Endodermal cell (in vitro differentiated cells): ENCODE data around the gene OSTM1. TPM values are rescaled to one million over a fixed set of nuclear protein-coding genes. Genes with fewer than 3 reads are reported as not detected.

ENCODE experiments used
- DNase-seq: peaks from one replicate; pipeline ENCODE4 v3.0.0-alpha.2; 2017
- H3K27ac ChIP-seq: 2 replicates; pipeline ENCODE4 v1.5.1; 2013; ENCODE audit warnings: mild to moderate bottlenecking, low read depth, low read length, moderate library complexity
- H3K27me3 ChIP-seq: 2 replicates; pipeline ENCODE4 v1.6.1; 2013; ENCODE audit warnings: mild to moderate bottlenecking, low read length, moderate library complexity; ENCODE audit not compliant: insufficient read depth, control insufficient read depth, poor library complexity, severe bottlenecking
- H3K36me3 ChIP-seq: 2 replicates; pipeline ENCODE4 v1.7.0; 2013; ENCODE audit warnings: mild to moderate bottlenecking, low read length, moderate library complexity; ENCODE audit not compliant: control insufficient read depth, insufficient read depth
- H3K4me1 ChIP-seq: one replicate; pipeline ENCODE4 v1.7.0; 2013; ENCODE audit warnings: low read length; ENCODE audit not compliant: control insufficient read depth, insufficient read depth
- H3K4me3 ChIP-seq: 2 replicates; pipeline ENCODE4 v1.5.1; 2013; ENCODE audit warnings: mild to moderate bottlenecking, low read length, moderate library complexity
- H3K9ac ChIP-seq: 2 replicates; pipeline ENCODE4 v1.6.1; 2013; ENCODE audit warnings: mild to moderate bottlenecking, low read length, moderate library complexity; ENCODE audit not compliant: poor library complexity, severe bottlenecking; ENCODE audit errors: extremely low read depth
- H3K9me3 ChIP-seq: 2 replicates; pipeline ENCODE4 v1.6.1; 2013; ENCODE audit warnings: mild to moderate bottlenecking, low read length, moderate library complexity; ENCODE audit not compliant: control insufficient read depth
- H3K27ac Mint-ChIP-seq: 2 replicates; pipeline ENCODE4 v1.8.0; 2020; ENCODE audit warnings: mixed read lengths
- H3K27me3 Mint-ChIP-seq: 2 replicates; pipeline ENCODE4 v1.8.0; 2021; ENCODE audit warnings: mild to moderate bottlenecking, mixed read lengths; ENCODE audit not compliant: insufficient read depth
- H3K36me3 Mint-ChIP-seq: 2 replicates; pipeline ENCODE4 v1.8.0; 2020; ENCODE audit warnings: low read depth, mixed read lengths
- H3K4me1 Mint-ChIP-seq: 2 replicates; pipeline ENCODE4 v1.8.0; 2020; ENCODE audit warnings: mixed read lengths
- H3K4me3 Mint-ChIP-seq: 2 replicates; pipeline ENCODE4 v1.8.0; 2020; ENCODE audit warnings: mild to moderate bottlenecking, moderate library complexity, mixed read lengths
- H3K9me3 Mint-ChIP-seq: 2 replicates; pipeline ENCODE4 v1.8.0; 2020; ENCODE audit warnings: mild to moderate bottlenecking, mixed read lengths
- WGBS, 2 experiments: methylation state at CpG; one replicate each; pipeline versions ENCODE4 v1.1.5 to v1.1.7; 2013; ENCODE audit warnings: missing lambda C conversion rate in 2 of 2, mixed read lengths in 1 of 2; ENCODE audit not compliant: insufficient coverage in 1 of 2, insufficient read length in 1 of 2; 5-methylcytosine and 5-hydroxymethylcytosine counted together
- total RNA-seq, 2 donors: library from RNA; stranded (reverse); fragmentation: NEBNext Ultra II Directional in 1 of 2; extraction: Animal tissue kit (Norgen Biotek cat#: 25700) in 1 of 2; gene quantifications; 2 replicates in 1 of 2; 3 replicates in 1 of 2; pipeline ENCODE4 v1.2.1, GENCODE V29; 2021
- TF ChIP-seq, protein P1 (sequence below): fragments of 200-600 bp; sonication (generic); conservative IDR thresholded peaks from 2 replicates; pipeline ENCODE4 v1.5.0; 2021; ENCODE audit warnings: antibody characterized with exemption, mild to moderate bottlenecking

Gene OSTM1
- total RNA-seq, 2 donors from 2014 or later, result 16.9 to 25.3 TPM

DNA sequence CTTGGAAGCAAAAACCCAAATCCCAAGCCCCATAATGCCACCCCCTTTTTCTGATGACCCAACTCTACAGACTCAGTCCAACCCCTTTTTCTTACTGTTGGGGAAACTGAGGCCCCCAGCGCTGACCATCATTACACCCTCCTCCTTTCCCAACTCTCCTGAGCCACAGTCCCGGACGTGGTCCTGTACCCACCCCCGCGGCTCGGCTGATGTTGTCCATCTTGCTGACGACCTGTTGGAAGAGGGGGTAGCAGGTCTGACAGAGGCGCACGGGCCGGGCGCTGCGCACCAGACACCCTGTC lies 533 bp downstream of the OSTM1 start:
- peaks cover 10% of the 10 kb centered on the region for H3K4me1 Mint-ChIP-seq
- WGBS, 2 experiments, result 4% methylated on average over 12 of the region's 12 CpGs; no CpG with 5 or more reads in 1 of the 2 experiments
- peak overlapping the region; percentile 74 for H3K4me3 Mint-ChIP-seq
- Histone ChIP-seq H3K36me3 (no peaks in the 10 kb centered on the region), H3K27me3 (no peaks in the 10 kb centered on the region), H3K4me3 (peak overlapping the region; percentile 92), H3K27ac (no peak overlapping the region), H3K4me1 (no peaks in the 10 kb centered on the region), H3K9ac (peak overlapping the region; percentile 63), H3K9me3 (no peaks in the 10 kb centered on the region)
- peak overlapping the region; percentile 72 for H3K27ac Mint-ChIP-seq
- H3K9me3 Mint-ChIP-seq, result no peaks in the 10 kb centered on the region
- TF ChIP-seq, protein P1, sequence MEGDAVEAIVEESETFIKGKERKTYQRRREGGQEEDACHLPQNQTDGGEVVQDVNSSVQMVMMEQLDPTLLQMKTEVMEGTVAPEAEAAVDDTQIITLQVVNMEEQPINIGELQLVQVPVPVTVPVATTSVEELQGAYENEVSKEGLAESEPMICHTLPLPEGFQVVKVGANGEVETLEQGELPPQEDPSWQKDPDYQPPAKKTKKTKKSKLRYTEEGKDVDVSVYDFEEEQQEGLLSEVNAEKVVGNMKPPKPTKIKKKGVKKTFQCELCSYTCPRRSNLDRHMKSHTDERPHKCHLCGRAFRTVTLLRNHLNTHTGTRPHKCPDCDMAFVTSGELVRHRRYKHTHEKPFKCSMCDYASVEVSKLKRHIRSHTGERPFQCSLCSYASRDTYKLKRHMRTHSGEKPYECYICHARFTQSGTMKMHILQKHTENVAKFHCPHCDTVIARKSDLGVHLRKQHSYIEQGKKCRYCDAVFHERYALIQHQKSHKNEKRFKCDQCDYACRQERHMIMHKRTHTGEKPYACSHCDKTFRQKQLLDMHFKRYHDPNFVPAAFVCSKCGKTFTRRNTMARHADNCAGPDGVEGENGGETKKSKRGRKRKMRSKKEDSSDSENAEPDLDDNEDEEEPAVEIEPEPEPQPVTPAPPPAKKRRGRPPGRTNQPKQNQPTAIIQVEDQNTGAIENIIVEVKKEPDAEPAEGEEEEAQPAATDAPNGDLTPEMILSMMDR, result no peak
- H3K27me3 Mint-ChIP-seq, result peaks cover 4% of the 10 kb centered on the region
- no peak for DNase-seq
- peaks cover 2% of the 10 kb centered on the region for H3K36me3 Mint-ChIP-seq

DNA sequence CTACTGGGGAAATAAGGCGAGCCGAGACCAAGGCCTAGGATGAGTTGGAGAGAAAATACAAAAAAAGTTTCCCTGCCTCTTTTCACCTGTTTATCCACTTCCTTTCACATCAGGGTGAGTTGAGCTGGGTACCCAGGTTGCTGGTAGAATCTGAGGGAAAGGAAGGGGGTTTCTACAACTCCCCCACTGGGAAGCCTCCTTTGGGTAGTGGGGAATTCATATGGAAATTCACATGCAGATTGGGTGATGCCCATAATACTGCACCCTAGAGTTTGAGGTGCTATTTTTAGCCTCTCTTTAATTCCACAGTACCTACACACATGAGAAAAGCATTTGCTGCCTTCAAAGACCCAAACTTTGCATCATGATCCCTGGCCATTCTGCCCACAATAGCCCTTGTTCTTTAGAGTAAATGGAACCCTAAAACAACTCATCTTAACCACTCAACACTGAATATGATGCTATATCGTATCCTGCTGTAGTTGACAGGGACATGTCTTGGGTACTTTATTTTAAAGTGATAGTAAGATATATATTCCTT lies 2.7 kb downstream of the OSTM1 start:
- no peak overlapping the region for H3K9ac ChIP-seq
- WGBS, 2 experiments, result 70 to 74% methylated on average over 2 to 3 of the region's 3 CpGs
- Mint-ChIP-seq H3K9me3 (no peaks in the 10 kb centered on the region), H3K27ac (no peak overlapping the region), H3K27me3 (peaks cover 4% of the 10 kb centered on the region), H3K4me1 (peaks cover 10% of the 10 kb centered on the region), H3K4me3 (no peak overlapping the region), H3K36me3 (peaks cover 2% of the 10 kb centered on the region)
- no peak overlapping the region for H3K4me3 ChIP-seq
- no peaks in the 10 kb centered on the region for H3K9me3 ChIP-seq
- TF ChIP-seq, protein P1, result no peak
- H3K27me3 ChIP-seq, result no peaks in the 10 kb centered on the region
- no peaks in the 10 kb centered on the region for H3K4me1 ChIP-seq
- no peaks in the 10 kb centered on the region for H3K36me3 ChIP-seq
- peak; percentile 51 for DNase-seq
- H3K27ac ChIP-seq, result no peak overlapping the region

DNA sequence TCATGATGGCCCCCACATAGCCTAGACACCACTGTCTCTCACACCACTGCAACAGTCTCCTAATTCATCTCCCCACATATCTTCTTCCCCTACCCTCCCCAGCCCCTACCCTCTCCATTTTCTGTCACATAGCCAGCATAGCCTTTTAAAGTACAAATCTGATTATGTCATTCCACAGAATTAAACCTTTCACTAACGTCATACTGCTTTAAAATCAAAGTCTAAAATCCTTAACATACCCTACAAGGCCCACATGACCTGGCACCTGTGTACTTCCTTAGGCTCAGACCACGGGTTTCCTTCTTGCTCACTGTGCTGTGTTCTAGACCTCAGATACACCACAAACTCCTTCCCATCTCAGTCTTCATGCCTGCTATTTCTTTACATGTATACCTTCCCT lies 5.9 kb downstream of the OSTM1 start:
- Histone ChIP-seq H3K27me3 (no peaks in the 10 kb centered on the region), H3K9ac (no peak overlapping the region), H3K4me1 (no peaks in the 10 kb centered on the region), H3K4me3 (no peak overlapping the region), H3K36me3 (peaks cover 18% of the 10 kb centered on the region), H3K9me3 (no peaks in the 10 kb centered on the region), H3K27ac (no peak overlapping the region)
- Mint-ChIP-seq H3K9me3 (no peaks in the 10 kb centered on the region), H3K27me3 (no peaks in the 10 kb centered on the region), H3K27ac (no peak overlapping the region), H3K36me3 (peaks cover 2% of the 10 kb centered on the region), H3K4me3 (no peak overlapping the region), H3K4me1 (peaks cover 6% of the 10 kb centered on the region)
- TF ChIP-seq, protein P1, result no peak
- 85 to 91% methylated on average over 1 to 2 of the region's 2 CpGs for WGBS, 2 experiments
- DNase-seq, result no peak
